Testis (tissue), 2 donors: ENCODE results near the gene FBXO31.

ENCODE experiments used
- POLR2A ChIP-seq: fragments of 450-650 bp; IDR thresholded peaks from one replicate; pipeline ENCODE4 v1.6.1; 2017; ENCODE audit warnings: antibody characterized with exemption, mild to moderate bottlenecking, moderate library complexity
- TF ChIP-seq, protein P1 (sequence below), 3 experiments: fragments of 450-650 bp in 2 of 3; fragments of 200-600 bp in 1 of 3; sonication (generic) in 1 of 3; IDR thresholded peaks; one replicate each; pipeline ENCODE4 v1.5.1; 2016 to 2019; ENCODE audit warnings: antibody characterized with exemption in 3 of 3, mild to moderate bottlenecking in 2 of 3, moderate library complexity in 1 of 3

DNA sequence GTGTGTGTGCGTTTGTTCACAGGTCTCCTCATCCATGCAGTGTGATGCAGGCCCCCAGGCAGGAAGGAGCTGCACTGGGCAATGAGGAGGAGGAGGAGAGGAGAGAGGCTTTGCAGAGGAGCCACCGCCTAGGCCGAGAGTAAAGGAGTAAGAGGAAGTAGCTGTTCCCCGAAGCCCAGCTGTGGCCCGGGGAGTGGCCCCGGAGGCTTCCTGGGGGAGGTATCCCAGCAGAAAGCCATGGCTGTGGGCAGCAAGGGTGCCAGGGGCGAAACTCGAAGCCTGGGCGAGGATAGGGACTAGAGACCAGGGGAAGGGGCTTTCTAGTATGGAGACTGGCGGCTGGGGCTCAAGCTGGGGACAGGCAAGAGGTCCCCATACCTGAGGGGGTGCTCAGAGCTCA lies 78.6 kb downstream of the FBXO31 start:
- TF ChIP-seq, protein P1, sequence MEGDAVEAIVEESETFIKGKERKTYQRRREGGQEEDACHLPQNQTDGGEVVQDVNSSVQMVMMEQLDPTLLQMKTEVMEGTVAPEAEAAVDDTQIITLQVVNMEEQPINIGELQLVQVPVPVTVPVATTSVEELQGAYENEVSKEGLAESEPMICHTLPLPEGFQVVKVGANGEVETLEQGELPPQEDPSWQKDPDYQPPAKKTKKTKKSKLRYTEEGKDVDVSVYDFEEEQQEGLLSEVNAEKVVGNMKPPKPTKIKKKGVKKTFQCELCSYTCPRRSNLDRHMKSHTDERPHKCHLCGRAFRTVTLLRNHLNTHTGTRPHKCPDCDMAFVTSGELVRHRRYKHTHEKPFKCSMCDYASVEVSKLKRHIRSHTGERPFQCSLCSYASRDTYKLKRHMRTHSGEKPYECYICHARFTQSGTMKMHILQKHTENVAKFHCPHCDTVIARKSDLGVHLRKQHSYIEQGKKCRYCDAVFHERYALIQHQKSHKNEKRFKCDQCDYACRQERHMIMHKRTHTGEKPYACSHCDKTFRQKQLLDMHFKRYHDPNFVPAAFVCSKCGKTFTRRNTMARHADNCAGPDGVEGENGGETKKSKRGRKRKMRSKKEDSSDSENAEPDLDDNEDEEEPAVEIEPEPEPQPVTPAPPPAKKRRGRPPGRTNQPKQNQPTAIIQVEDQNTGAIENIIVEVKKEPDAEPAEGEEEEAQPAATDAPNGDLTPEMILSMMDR (IDR thresholded peaks at IDR 0.05) = no peak
- TF ChIP-seq POLR2A = no peak
